ENCODE data around the gene AIFM3.

The AIFM3 gene

DNA sequence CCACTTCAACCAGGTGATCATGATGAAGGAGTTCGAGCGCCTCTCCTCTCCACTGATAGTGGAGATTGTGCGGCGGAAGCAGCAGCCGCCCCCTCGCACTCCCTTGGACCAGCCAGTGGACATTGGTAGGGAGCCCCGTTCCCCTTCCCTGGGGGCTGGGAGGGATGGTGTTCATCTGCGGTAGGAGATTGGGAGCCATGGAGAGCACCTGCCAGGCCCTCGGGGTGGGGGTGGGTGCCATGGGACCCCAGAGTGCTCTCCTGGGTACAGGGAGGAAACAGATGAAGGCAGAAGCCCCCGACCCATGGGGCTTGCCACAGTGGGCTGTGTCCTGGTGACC lies 27.8 kb downstream of the AIFM3 start:
- Histone ChIP-seq H3K4me3 (ENCODE audit: low read depth, low read length) (no peak overlapping the region), H3K27ac (ENCODE audit: low read depth, low read length) (no peak overlapping the region), H3K9ac (ENCODE audit: low read depth, low read length) (no peak overlapping the region), H3K36me3 (ENCODE audit: control insufficient read depth, insufficient read depth, low read length) (peaks cover 39% of the 10 kb centered on the region), H3K4me1 (ENCODE audit: control insufficient read depth, insufficient read depth, low read length) (no peaks in the 10 kb centered on the region), H3K27me3 (ENCODE audit: control insufficient read depth, insufficient read depth, low read length) (no peaks in the 10 kb centered on the region), H3K9me3 (ENCODE audit: control insufficient read depth, insufficient read depth, low read length) (no peaks in the 10 kb centered on the region)

DNA sequence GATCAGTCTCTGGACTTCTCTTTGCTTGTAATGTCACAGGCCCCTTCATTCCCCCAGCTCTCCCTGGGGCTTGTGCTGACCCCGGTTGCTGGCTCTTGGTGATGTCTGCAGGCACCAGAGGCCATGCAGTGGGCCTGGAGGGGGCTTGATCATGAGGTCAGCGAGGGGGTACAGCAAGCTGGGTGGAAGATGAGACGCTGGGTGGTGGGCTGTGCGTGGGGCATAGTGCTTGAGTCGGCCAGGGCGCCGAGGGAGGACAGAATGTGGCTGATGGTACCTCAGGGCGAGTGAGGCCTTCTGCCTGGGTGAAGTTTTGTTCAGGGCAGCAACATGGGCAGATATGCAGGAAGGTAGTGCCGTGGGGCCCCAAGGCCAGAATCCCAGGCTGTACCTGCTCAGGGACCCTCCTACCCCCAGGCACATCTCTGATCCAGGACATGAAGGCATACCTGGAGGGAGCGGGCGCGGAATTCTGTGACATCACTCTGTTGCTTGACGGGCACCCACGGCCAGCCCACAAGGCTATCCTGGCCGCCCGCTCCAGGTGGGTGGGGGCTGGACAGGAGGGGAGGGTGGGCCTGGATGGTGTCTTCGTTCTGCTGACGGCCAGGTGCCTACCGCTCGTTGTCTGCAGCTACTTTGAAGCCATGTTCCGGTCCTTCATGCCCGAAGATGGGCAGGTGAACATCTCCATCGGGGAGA lies 28.4 kb downstream of the AIFM3 start:
- Histone ChIP-seq H3K27me3 (ENCODE audit: control insufficient read depth, insufficient read depth, low read length) (no peaks in the 10 kb centered on the region), H3K4me1 (ENCODE audit: control insufficient read depth, insufficient read depth, low read length) (no peaks in the 10 kb centered on the region), H3K9ac (ENCODE audit: low read depth, low read length) (no peak overlapping the region), H3K4me3 (ENCODE audit: low read depth, low read length) (no peak overlapping the region), H3K27ac (ENCODE audit: low read depth, low read length) (no peak overlapping the region), H3K9me3 (ENCODE audit: control insufficient read depth, insufficient read depth, low read length) (no peaks in the 10 kb centered on the region), H3K36me3 (ENCODE audit: control insufficient read depth, insufficient read depth, low read length) (peaks cover 42% of the 10 kb centered on the region)

DNA sequence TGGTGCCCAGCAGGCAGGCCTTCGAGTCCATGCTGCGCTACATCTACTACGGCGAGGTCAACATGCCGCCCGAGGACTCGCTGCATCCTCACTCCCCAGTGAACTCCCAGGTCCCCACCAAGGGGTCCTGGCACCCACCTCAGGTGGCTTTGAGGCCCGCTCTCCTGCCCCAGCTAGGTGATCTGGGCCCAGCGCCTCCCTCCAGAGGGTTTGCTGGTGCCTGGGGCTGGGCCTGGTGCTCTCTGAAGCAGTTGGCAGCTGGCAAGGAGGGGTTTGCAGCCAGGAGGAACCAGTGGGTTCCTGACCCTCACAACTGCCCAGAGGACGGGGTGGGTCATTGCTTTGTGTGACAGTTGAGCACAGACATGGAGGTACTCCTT lies 29.0 kb downstream of the AIFM3 start:
- Histone ChIP-seq H3K4me1 (ENCODE audit: control insufficient read depth, insufficient read depth, low read length) (no peaks in the 10 kb centered on the region), H3K27ac (ENCODE audit: low read depth, low read length) (no peak overlapping the region), H3K4me3 (ENCODE audit: low read depth, low read length) (no peak overlapping the region), H3K9me3 (ENCODE audit: control insufficient read depth, insufficient read depth, low read length) (no peaks in the 10 kb centered on the region), H3K36me3 (ENCODE audit: control insufficient read depth, insufficient read depth, low read length) (peaks cover 40% of the 10 kb centered on the region), H3K27me3 (ENCODE audit: control insufficient read depth, insufficient read depth, low read length) (no peaks in the 10 kb centered on the region), H3K9ac (ENCODE audit: low read depth, low read length) (no peak overlapping the region)

DNA sequence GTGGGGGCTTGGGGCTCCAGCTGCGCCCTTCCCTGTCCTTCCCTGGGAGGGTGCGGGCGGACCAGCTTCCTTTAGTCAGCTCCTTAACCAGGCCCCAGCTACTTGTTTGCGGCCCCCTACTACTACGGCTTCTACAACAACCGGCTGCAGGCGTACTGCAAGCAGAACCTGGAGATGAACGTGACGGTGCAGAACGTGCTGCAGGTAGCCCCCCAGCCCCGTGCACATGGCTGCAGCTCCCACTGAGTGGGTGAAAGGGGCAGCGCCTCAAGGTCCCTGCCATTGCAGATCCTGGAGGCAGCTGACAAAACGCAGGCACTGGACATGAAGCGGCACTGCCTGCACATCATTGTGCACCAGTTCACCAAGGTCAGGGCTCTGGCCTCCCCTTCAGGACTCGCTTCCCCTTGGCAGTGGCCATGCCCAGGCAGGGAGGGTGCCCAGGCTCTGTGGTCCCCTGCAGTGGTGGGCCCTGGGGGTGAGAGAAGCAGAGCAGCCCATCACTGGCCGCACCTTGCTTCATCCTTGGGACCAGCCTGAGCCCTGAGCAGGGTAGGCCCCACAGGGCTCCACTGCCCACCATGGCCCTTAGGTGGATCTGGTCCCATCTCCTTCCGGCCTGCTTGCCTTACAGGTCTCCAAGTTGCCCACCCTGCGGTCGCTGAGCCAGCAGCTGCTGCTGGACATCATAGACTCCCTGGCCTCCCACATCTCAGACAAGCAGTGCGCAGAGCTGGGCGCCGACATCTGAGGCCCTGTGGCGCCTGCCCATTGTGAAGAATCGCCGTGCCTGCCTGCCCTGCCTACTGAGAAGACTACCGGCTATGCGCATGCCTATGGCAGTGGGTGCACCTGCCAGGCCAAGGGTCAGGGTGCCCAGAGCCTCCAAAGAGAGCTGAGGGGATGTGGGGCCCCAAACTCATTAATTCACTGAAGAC lies 29.8 kb downstream of the AIFM3 start:
- no peaks in the 10 kb centered on the region for H3K4me1 ChIP-seq (ENCODE audit: control insufficient read depth, insufficient read depth, low read length)
- peaks cover 32% of the 10 kb centered on the region for H3K36me3 ChIP-seq (ENCODE audit: control insufficient read depth, insufficient read depth, low read length)

DNA sequence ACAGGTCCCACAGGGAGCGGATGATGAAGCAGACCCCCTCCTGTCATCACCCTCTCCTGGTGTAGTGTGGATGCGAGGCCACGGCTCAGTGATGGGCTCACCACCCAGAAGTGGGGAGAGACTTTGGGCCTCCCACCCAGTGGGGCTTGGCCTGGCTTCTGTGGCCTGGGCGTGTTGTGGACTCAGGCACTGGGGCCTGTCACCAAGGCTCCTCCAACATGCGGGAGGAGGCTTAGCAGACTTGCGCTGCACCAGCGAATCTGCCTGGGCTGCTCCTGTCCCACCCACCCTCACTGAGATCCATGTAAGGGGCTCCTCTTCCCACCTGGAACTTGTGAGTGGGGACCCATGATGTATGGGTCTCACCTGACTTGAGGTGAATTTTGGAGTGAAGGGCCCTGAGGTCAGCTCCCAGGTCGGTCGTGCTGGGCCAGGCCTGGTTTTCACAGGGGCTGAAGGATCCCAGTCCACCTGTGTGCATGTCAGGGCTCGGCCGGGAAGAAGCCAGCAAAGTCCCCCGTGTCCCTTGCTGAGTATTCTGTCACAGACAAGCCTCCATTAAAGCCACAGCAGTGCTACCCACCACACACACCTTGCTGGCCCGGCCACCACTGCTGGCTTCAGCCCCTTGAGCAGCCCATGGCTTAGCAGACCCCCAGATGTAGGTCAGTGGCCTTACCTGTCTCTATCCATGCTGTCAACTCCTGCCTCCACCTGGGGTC lies 30.6 kb downstream of the AIFM3 start:
- Histone ChIP-seq H3K27ac (ENCODE audit: low read depth, low read length) (no peak overlapping the region), H3K27me3 (ENCODE audit: control insufficient read depth, insufficient read depth, low read length) (no peaks in the 10 kb centered on the region), H3K4me1 (ENCODE audit: control insufficient read depth, insufficient read depth, low read length) (peaks cover under 1% of the 10 kb centered on the region; the same call in 1 of the 2 replicates), H3K9ac (ENCODE audit: low read depth, low read length) (no peak overlapping the region), H3K9me3 (ENCODE audit: control insufficient read depth, insufficient read depth, low read length) (no peaks in the 10 kb centered on the region), H3K4me3 (ENCODE audit: low read depth, low read length) (no peak overlapping the region), H3K36me3 (ENCODE audit: control insufficient read depth, insufficient read depth, low read length) (peaks cover 23% of the 10 kb centered on the region)

More for the DNA sequence above, 29.8 kb downstream of the AIFM3 start:
- H3K27me3 ChIP-seq (ENCODE audit: control insufficient read depth, insufficient read depth, low read length), result no peaks in the 10 kb centered on the region
- H3K9ac ChIP-seq (ENCODE audit: low read depth, low read length), result no peak overlapping the region
- no peak overlapping the region for H3K4me3 ChIP-seq (ENCODE audit: low read depth, low read length)
- H3K27ac ChIP-seq (ENCODE audit: low read depth, low read length), result no peak overlapping the region
- no peaks in the 10 kb centered on the region for H3K9me3 ChIP-seq (ENCODE audit: control insufficient read depth, insufficient read depth, low read length)

DNA sequence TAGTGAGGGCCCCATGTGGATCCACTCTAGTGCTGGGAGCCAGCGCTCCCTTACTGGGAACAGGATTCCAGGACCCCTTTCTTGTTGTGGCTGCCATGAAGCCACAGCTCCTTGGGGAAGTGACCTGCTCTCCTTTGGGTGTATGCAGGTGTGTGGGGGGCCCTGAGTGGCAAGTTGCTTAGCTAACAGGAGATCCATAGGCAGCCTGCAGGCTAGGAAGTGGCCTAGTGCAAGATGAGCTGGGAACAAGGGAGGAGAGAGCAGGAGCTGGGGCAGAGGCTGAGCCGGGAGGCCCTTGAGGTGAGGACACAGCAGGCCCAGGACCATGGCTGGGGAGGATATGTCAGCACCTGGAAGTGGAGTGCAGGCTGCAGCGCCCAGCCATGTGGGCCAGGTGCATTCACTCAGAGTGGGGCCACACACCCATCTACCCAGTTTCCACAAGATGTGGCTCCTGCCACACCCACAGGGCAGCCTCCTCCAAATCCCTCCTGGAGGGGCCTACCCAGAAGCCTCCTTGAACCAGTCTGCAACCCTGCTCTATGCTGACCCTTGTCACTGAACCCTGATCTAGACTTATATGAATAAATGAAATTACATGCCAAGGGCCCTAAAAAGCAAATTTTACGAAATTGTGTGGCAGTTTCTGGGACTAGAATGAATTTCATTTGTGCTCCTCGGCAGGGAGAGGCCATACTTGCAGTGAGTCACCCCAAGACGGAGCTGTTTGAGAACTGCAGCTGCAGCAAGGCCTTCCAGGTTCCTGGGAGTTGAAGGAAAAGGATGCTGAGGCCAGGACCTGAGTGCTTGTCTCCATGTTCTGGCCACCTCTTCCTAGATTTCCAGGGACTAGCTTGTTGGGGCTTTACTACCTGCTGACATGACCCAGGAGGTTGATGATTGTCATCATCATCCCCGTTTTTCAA lies 31.6 kb downstream of the AIFM3 start:
- H3K27me3 ChIP-seq (ENCODE audit: control insufficient read depth, insufficient read depth, low read length), result no peaks in the 10 kb centered on the region
- no peak overlapping the region for H3K27ac ChIP-seq (ENCODE audit: low read depth, low read length)
- H3K9me3 ChIP-seq (ENCODE audit: control insufficient read depth, insufficient read depth, low read length), result no peaks in the 10 kb centered on the region
- no peak overlapping the region for H3K9ac ChIP-seq (ENCODE audit: low read depth, low read length)
- peaks cover 5% of the 10 kb centered on the region; the same call in 1 of the 2 replicates for H3K4me1 ChIP-seq (ENCODE audit: control insufficient read depth, insufficient read depth, low read length)
- no peak overlapping the region for H3K4me3 ChIP-seq (ENCODE audit: low read depth, low read length)
- peaks cover 20% of the 10 kb centered on the region for H3K36me3 ChIP-seq (ENCODE audit: control insufficient read depth, insufficient read depth, low read length)

DNA sequence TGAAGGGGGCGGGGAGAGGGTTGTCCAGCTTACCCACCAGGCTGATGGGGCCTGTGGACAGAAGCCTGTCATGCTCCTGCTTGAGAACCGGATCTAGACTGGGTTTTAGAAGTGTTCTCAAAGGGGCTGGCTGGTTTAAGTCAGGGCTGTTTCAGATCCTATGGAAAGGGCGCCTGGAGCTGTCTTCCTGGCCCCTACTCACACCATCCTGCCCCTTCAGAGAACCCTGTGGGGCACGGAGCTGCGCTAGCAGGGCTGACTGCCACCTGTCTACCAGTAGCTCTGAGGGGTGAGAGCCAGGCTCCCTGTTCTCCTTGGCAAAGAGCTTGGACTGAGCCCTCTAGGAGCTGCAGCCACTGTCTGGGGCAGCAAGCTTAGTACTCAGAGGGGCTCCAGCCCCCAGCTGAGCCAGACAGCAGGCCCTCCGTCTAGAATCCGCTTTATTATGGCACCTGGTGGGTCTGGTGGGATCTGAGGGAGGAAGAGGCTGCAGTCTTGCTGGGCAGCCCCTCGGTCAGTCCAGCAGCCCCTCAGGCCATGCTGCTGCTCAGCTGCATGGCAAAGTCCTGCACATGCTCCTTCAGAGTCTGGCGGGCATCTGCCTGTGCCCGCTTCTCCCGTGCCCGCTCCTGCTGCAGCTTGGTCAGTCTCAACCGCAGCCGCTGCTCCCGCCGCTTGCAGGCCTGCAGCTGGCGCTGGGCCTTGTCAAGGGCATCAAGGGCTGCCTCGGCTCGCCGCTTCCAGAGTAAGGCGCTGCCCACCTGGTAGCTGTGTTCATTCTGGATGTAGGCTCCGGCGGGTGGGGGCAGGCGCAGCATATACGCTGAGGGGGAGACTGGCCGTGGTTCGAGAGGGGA lies 32.5 kb downstream of the AIFM3 start:
- no peak overlapping the region for H3K9ac ChIP-seq (ENCODE audit: low read depth, low read length)
- peaks cover 5% of the 10 kb centered on the region; the same call in 1 of the 2 replicates for H3K4me1 ChIP-seq (ENCODE audit: control insufficient read depth, insufficient read depth, low read length)
- peaks cover 18% of the 10 kb centered on the region for H3K36me3 ChIP-seq (ENCODE audit: control insufficient read depth, insufficient read depth, low read length)
- no peak overlapping the region for H3K4me3 ChIP-seq (ENCODE audit: low read depth, low read length)
- H3K27me3 ChIP-seq (ENCODE audit: control insufficient read depth, insufficient read depth, low read length), result no peaks in the 10 kb centered on the region
- H3K27ac ChIP-seq (ENCODE audit: low read depth, low read length), result no peak overlapping the region
- no peaks in the 10 kb centered on the region for H3K9me3 ChIP-seq (ENCODE audit: control insufficient read depth, insufficient read depth, low read length)

DNA sequence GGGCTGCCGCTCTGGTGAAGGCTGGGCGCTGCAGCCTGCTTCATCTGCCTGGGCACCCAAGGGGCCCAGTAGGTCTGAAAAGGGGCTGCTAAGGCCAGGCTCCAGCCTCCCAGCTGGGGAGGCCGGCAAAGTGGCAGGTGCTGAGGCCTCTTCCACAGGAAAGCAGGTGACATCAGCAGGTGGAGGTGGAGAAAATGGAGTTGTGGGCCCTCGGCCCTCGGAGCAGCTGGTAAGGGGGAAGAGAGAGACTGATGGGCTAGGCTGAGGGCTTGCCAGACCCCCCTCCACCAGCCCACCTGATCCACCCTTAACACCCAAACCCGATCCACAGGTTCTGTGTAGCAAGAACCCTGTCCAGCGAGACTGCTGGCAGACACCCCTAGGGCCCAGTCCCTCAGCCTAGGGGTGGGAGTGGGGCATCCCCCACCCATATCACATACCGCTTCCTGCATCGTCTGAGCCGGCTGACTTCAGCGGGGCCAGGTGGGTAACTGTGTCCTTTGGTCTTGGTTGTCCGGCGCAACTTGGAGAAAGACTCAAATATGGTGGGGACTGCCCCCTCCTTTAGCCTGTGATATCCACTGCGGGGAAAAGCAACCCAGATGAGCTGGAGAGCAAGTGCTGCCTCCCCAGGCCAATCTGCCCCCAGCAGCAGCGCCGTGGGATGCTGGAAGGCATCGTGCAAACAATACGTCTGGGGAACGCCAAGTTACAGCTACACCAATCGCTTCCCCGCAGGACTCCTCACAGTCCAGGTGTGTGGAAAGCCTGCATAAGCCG lies 33.3 kb downstream of the AIFM3 start:
- H3K36me3 ChIP-seq (ENCODE audit: control insufficient read depth, insufficient read depth, low read length), result peaks cover 18% of the 10 kb centered on the region
- H3K4me1 ChIP-seq (ENCODE audit: control insufficient read depth, insufficient read depth, low read length), result peaks cover 5% of the 10 kb centered on the region; the same call in 1 of the 2 replicates
- peak overlapping the region; percentile 96 for H3K4me3 ChIP-seq (ENCODE audit: low read depth, low read length)
- no peak overlapping the region for H3K9ac ChIP-seq (ENCODE audit: low read depth, low read length)
- H3K27ac ChIP-seq (ENCODE audit: low read depth, low read length), result no peak overlapping the region
- H3K27me3 ChIP-seq (ENCODE audit: control insufficient read depth, insufficient read depth, low read length), result no peaks in the 10 kb centered on the region
- H3K9me3 ChIP-seq (ENCODE audit: control insufficient read depth, insufficient read depth, low read length), result no peaks in the 10 kb centered on the region

DNA sequence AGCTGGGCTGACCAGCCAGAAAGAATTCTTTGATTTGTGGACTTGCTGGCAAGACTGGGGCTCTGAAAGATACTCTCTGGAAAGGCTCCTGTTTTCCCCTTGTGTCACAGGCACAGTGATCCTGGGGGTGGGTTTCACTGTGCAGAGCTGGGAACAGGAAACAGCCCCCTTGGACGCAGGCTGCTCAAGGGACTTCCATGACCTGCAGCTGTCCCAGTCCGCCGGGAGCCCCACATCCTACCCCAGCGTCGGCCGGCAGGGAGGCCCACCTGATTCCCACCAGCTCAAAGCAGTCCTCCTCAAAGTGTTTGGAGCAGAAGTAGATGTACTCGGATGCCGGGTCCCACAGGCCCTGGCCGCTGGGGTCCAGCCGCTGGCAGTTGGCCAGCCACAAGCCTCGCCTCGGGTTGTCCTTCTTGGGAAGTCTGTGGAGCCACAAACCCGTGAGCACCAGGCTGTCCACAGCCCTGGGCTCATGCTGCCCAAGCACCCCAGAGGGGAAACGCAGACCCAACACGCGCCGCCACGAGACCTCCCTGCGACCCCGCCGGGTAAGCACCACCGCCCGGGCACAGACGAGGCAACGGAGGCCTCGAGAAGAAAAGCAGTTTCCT lies 34.0 kb downstream of the AIFM3 start:
- H3K9ac ChIP-seq (ENCODE audit: low read depth, low read length), result peak overlapping the region; percentile 77; the same call in 1 of the 2 replicates
- no peaks in the 10 kb centered on the region for H3K27me3 ChIP-seq (ENCODE audit: control insufficient read depth, insufficient read depth, low read length)
- H3K4me3 ChIP-seq (ENCODE audit: low read depth, low read length), result peak overlapping the region; percentile 96
- H3K36me3 ChIP-seq (ENCODE audit: control insufficient read depth, insufficient read depth, low read length), result peaks cover 18% of the 10 kb centered on the region
- peak overlapping the region; percentile 94 for H3K27ac ChIP-seq (ENCODE audit: low read depth, low read length)
- peaks cover 5% of the 10 kb centered on the region; the same call in 1 of the 2 replicates for H3K4me1 ChIP-seq (ENCODE audit: control insufficient read depth, insufficient read depth, low read length)
- H3K9me3 ChIP-seq (ENCODE audit: control insufficient read depth, insufficient read depth, low read length), result no peaks in the 10 kb centered on the region

Measured in HUES48 (cell line).